ENCODE results near the gene DLK2.
A peak's percentile ranks its signal among the peaks of the same experiment; 100 is the strongest.

The DLK2 gene

GRCh38 chr6:43451348-43451747, 4.0 kb downstream of the DLK2 start:
- DNase-seq (ENCODE audit: extremely low read depth, low read depth) = no peak
- H3K4me3 ChIP-seq (replicated peaks; ENCODE audit: low read depth, low read length) = no peak overlapping the region
- no peak for TF ChIP-seq CTCF (IDR thresholded peaks at IDR 0.05; ENCODE audit: low read depth, low read length, missing control alignments)

- no peak for TF ChIP-seq CTCF (IDR thresholded peaks at IDR 0.05; ENCODE audit: low read depth, low read length, missing control alignments)
- no peak for DNase-seq (ENCODE audit: extremely low read depth, low read depth)
- H3K4me3 ChIP-seq (replicated peaks; ENCODE audit: low read depth, low read length) = no peak overlapping the region
These were observed 4.6 kb downstream of the DLK2 start for GRCh38 chr6:43450699-43451131.

GRCh38 chr6:43448916-43449315, 6.4 kb downstream of the DLK2 start:
- DNase-seq (ENCODE audit: extremely low read depth, low read depth) = no peak
- no peak for TF ChIP-seq CTCF (IDR thresholded peaks at IDR 0.05; ENCODE audit: low read depth, low read length, missing control alignments)
- H3K4me3 ChIP-seq (replicated peaks; ENCODE audit: low read depth, low read length) = no peak overlapping the region

- DNase-seq (ENCODE audit: extremely low read depth, low read depth) = no peak
- no peak overlapping the region for H3K4me3 ChIP-seq (replicated peaks; ENCODE audit: low read depth, low read length)
- no peak for TF ChIP-seq CTCF (IDR thresholded peaks at IDR 0.05; ENCODE audit: low read depth, low read length, missing control alignments)
These were observed 7.7 kb downstream of the DLK2 start for GRCh38 chr6:43447604-43448003.

GRCh38 chr6:43445576-43445975, 9.8 kb downstream of the DLK2 start:
- DNase-seq (ENCODE audit: extremely low read depth, low read depth) = no peak
- TF ChIP-seq CTCF (IDR thresholded peaks at IDR 0.05; ENCODE audit: low read depth, low read length, missing control alignments) = no peak
- no peak overlapping the region for H3K4me3 ChIP-seq (replicated peaks; ENCODE audit: low read depth, low read length)

GRCh38 chr6:43444582-43444981, 10.8 kb downstream of the DLK2 start:
- H3K4me3 ChIP-seq (replicated peaks; ENCODE audit: low read depth, low read length) = no peak overlapping the region
- no peak for TF ChIP-seq CTCF (IDR thresholded peaks at IDR 0.05; ENCODE audit: low read depth, low read length, missing control alignments)
- DNase-seq (ENCODE audit: extremely low read depth, low read depth) = no peak

- peak; percentile 60 for DNase-seq (ENCODE audit: extremely low read depth, low read depth)
- no peak for TF ChIP-seq CTCF (IDR thresholded peaks at IDR 0.05; ENCODE audit: low read depth, low read length, missing control alignments)
- H3K4me3 ChIP-seq (replicated peaks; ENCODE audit: low read depth, low read length) = no peak overlapping the region
These were observed 11.3 kb downstream of the DLK2 start for GRCh38 chr6:43444036-43444435.
